Measurements from ENCODE around the gene GAGE13.
"Not testable (repeated sequence)": the region's sequence is repeated elsewhere in the genome, so short reads cannot be mapped to it uniquely, and the experiment has no call there.

Gene GAGE13

GRCh38 chrX:49331282-49331681 is at the start of gene GAGE13:
Gene GAGE13, plus strand, starts transcription at chrX:49331582. Its CDS starts 1,156 bp downstream, at chrX:49332738.
- not testable (repeated sequence) for DNase-seq (ENCODE audit: low read depth in 2 of 2, low spot score in 1 of 2)

GRCh38 chrX:49282647-49283011 is 48.8 kb upstream of the GAGE13 start:
- DNase-seq (ENCODE audit: low read depth in 2 of 2, low spot score in 1 of 2) = no peak

GRCh38 chrX:49284212-49284611 is 47.2 kb upstream of the GAGE13 start:
- no peak for DNase-seq (ENCODE audit: low read depth in 2 of 2, low spot score in 1 of 2)

GRCh38 chrX:49286136-49286535 is 45.2 kb upstream of the GAGE13 start:
- DNase-seq (ENCODE audit: low read depth in 2 of 2, low spot score in 1 of 2) = no peak

GRCh38 chrX:49286581-49286980 is 44.8 kb upstream of the GAGE13 start:
- DNase-seq (ENCODE audit: low read depth in 2 of 2, low spot score in 1 of 2) = no peak

- DNase-seq (ENCODE audit: low read depth in 2 of 2, low spot score in 1 of 2) = no peak
Measured at GRCh38 chrX:49287665-49288064, 43.7 kb upstream of the GAGE13 start.

GRCh38 chrX:49290215-49290614 is 41.2 kb upstream of the GAGE13 start:
- DNase-seq (ENCODE audit: low read depth in 2 of 2, low spot score in 1 of 2) = no peak

- peak in 1 of 2 donors; percentile 41 for DNase-seq (ENCODE audit: low read depth in 2 of 2, low spot score in 1 of 2)
Measured at GRCh38 chrX:49291615-49292337, 39.6 kb upstream of the GAGE13 start.

GRCh38 chrX:49292400-49293362 is 38.7 kb upstream of the GAGE13 start:
- DNase-seq (ENCODE audit: low read depth in 2 of 2, low spot score in 1 of 2) = no peak

- DNase-seq (ENCODE audit: low read depth in 2 of 2, low spot score in 1 of 2) = not testable (repeated sequence)
Measured at GRCh38 chrX:49299293-49299692, 32.1 kb upstream of the GAGE13 start.

- no peak for DNase-seq (ENCODE audit: low read depth in 2 of 2, low spot score in 1 of 2)
Measured at GRCh38 chrX:49300703-49301102, 30.7 kb upstream of the GAGE13 start.

- DNase-seq (ENCODE audit: low read depth in 2 of 2, low spot score in 1 of 2) = no peak
Measured at GRCh38 chrX:49303346-49303745, 28.0 kb upstream of the GAGE13 start, which contains the start of gene GAGE10. Gene GAGE10, plus strand, starts transcription at chrX:49303646. Its CDS starts 1,214 bp downstream, at chrX:49304860.

GRCh38 chrX:49307775-49308174 is 23.6 kb upstream of the GAGE13 start:
- not testable (repeated sequence) for DNase-seq (ENCODE audit: low read depth in 2 of 2, low spot score in 1 of 2)

- no peak for DNase-seq (ENCODE audit: low read depth in 2 of 2, low spot score in 1 of 2)
Measured at GRCh38 chrX:49308604-49309269, 22.6 kb upstream of the GAGE13 start.

GRCh38 chrX:49309401-49309981 is 21.9 kb upstream of the GAGE13 start:
- DNase-seq (ENCODE audit: low read depth in 2 of 2, low spot score in 1 of 2) = no peak

- no peak for DNase-seq (ENCODE audit: low read depth in 2 of 2, low spot score in 1 of 2)
Measured at GRCh38 chrX:49310371-49310770, 21.0 kb upstream of the GAGE13 start.

GRCh38 chrX:49312176-49312575 is 19.2 kb upstream of the GAGE13 start:
- DNase-seq (ENCODE audit: low read depth in 2 of 2, low spot score in 1 of 2) = no peak

- no peak for DNase-seq (ENCODE audit: low read depth in 2 of 2, low spot score in 1 of 2)
Measured at GRCh38 chrX:49316085-49316484, 15.3 kb upstream of the GAGE13 start.

- not testable (repeated sequence) for DNase-seq (ENCODE audit: low read depth in 2 of 2, low spot score in 1 of 2)
Measured at GRCh38 chrX:49321737-49322136, 9.6 kb upstream of the GAGE13 start, which contains the start of gene GAGE12J. Gene GAGE12J, plus strand, starts transcription at chrX:49322037. Its CDS starts 1,157 bp downstream, at chrX:49323194.

GRCh38 chrX:49322266-49322665 is 9.1 kb upstream of the GAGE13 start:
- not testable (repeated sequence) for DNase-seq (ENCODE audit: low read depth in 2 of 2, low spot score in 1 of 2)

GRCh38 chrX:49323735-49324134 is 7.6 kb upstream of the GAGE13 start:
- DNase-seq (ENCODE audit: low read depth in 2 of 2, low spot score in 1 of 2) = not testable (repeated sequence)

All from stimulated activated CD8-positive, alpha-beta memory T cell treated with anti-CD3 and anti-CD28 coated beads, Interleukin-4, amount 100 ng/mL, for 4 hours (primary cell).